ENCODE data around the gene ST6GALNAC4.

The ST6GALNAC4 gene

DNA sequence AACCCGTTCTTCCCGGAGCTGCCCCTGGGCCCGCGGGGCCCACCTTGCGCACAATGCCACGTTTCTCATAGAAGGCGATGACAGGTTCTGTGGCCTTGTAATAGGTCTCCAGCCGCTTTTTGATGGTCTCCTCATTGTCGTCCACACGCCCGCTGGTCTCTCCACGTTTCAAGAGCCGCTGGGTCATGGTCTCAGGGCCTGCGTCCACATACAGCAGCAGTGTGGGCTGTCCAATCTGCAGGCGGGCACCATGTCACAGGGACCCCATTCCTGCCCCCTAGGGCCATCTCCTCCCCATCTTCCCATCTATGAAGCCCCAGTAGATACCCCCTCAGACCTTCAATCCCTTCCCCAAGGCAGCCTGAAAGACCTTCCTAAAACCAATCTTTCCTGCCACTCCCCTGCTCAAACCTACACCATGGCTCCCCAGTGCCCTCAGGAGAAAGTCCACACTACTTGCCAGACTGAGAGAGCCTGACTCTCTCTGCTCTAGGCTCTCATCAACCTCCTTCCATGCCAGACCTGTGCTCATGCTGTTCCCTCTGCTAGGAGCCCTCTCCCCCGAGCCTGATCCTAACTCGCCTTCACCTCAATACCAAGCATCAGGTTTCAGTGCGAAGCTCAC lies 48.5 kb downstream of the ST6GALNAC4 start:
- no peak for DNase-seq

DNA sequence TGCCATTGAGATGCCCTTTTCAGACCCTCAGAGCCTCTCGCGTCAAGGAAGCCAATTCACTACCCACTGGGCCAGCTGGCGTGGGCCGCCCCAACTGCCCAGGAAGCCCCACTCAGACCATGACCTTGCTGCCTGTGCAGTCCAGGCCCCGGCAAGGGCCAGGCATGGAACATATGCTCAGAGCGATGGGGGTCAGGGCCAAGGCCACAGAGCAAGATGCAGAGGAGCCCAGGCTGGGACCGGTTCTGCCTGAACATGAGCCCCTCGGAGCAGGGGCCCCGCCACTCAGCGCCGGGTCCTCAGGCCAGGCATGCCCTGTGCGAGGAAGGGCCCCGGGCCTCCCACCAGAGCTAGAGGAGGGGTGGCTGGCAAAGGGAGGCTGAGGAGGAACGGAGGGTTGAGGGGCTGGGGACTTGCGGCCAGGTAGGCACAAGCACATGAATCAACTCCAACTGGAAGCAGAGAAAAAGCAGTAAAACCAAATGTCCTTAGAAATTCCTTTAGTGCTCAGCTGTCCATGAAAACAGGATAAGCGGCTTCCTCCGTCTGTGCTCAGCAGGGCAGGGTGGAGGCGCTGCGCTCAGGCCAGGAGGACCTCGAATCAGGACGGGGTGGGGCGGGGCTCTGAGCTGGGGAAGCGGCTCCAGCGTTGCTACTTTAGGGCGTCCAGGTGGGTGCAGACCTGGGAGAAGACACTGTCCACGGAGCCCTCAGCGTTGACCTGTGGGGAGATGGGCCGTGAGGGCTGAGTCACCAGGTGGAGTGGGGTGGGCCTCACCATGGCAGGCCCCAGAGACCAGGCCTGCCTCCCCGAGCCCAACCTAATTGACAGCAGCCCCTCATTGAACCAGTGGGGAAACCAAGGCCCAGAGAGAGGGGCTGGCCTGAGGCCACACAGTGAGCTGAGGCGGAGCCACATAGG lies 49.2 kb downstream of the ST6GALNAC4 start:
- DNase-seq: no peak

DNA sequence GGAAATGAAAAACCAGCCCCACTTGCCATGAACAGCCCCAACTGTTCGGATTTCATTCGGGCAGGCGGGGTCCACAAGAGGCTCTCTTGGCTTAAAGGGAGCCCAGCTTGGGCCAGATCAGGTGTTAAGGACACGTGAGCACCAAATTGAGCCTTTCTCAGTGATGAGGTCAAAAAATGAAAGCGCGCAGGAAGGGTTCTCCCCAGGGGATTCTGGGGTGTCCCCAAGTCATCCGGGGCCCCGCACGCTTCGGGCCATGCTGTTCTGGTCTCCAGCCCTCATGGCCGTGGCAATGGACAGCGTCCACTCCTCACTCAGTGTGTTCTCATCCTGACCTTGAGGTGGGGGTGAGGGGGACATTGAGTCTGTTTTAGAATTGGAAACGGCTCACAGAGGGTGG lies 50.3 kb downstream of the ST6GALNAC4 start:
- DNase-seq: no peak

DNA sequence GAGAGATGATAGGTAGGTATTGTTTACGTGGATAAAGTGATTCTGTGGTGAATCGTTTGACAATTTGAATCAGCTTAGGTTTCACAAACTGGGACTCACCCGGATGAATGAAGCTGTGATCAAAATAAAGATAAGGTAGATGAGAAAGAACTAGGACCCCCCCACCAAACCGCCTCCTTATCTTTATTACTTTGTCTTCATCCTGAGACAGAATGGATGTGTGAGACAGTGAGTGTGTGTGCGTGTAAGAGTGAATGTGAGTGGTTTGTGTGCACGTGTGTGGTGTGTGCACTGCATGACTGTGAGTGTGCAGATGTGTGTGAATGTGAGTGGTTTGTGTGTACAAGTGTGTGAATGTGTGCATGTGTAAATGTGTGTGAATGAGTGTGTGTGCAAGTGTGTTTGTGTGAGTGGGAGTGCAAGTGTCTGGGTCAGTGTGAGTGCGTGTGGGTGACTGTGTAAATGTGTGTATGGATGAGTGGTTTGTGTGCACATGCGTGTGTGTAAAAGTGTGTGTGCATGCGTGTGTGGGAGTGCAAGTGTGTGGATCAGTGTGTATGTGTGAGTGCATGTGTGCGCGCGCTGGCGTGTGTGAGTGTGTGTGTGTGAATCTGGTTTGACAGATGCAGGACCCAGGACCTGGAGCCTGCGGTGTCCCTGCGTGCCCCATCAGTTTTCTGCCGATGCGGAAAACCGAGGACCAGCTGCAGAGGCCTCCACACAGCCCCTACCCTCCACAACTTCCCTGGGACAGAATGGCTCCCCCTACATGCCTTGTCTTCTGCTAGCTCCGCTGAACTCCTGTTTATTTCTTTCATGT lies 51.0 kb downstream of the ST6GALNAC4 start:
- DNase-seq: no peak

DNA sequence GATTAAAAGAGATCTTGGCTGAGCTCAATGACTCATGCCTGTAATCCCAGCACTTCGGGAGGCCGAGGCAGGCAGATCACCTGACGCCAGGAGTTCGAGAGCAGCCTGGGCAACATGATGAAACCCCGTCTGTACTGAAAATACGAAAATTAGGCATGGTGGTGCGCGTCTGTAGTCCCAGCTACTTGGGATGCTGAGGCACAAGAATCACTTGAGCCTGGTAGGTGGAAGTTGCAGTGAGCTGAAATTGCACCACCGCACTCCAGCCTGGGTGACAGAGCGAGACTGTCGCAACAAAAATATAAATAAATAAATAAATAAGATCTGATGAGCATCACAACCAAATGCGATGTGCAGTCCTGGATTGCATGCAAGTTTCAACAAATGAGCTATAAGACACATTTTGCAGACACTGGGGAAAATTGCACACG lies 53.6 kb downstream of the ST6GALNAC4 start:
- DNase-seq: no peak

DNA sequence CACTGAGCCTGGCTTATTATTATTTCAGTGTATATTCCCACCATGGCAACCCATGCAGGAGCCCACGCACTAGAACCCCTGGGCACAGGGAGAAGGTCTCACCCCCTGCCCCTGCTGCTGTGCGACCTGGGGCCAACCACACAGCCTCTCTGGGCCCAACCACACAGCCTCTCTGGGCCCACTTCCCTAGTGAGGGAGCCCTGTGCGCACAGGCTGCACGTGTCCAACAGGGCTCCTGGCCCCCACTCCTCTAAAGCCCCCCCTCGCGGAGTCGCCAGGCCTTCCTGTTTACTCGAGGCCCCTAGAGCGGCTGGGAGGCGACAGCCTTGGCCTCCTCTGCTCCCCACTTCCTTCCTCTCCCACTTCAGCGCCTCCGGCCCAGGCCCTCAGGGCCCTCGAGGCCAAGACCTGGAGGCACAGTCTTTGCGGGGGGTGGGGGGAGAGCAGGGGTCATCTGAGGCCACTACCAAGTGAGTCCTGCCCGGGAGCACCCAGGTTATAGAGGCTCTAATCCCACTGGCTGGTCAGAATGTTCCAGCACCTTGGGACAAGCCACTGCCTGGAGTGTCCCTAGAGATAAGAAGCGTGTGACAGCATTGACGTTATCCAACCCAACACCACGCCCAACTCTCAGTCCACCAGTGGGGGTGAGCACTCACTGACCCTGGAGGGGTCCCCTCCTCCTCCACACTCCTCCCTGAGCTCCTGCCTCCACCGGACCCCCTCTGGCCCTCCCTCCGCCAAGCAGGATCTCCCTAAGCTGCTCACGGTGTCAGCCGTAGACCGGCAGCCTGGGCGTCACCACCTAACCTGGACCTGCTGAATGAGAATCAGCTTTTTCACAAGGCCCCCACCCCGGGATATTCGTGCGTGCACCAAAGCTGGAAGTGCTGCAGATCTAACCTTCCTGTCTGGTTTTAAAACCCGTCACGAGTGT lies 54.5 kb downstream of the ST6GALNAC4 start:
- DNase-seq: no peak

- no peak for DNase-seq
Observed at GRCh38 chr9:127860779-127861178, 56.1 kb downstream of the ST6GALNAC4 start.

- DNase-seq: no peak
Observed at GRCh38 chr9:127860260-127860659, 56.6 kb downstream of the ST6GALNAC4 start.

GRCh38 chr9:127858041-127858512 lies 58.8 kb downstream of the ST6GALNAC4 start:
- DNase-seq: peak in 2 of 3 experiments; percentile 53 to 84
